PC-9 (cell line): Measurements from ENCODE around the gene SNRPA1.

Experiments
- EZH2 ChIP-seq: fragments of 200-600 bp; sonication (generic); IDR thresholded peaks from 2 replicates; pipeline ENCODE4 v1.8.0; 2017; ENCODE audit warnings: antibody characterized with exemption, low read depth
- TF ChIP-seq, protein P1 (sequence below): fragments of 200-600 bp; sonication (generic); conservative IDR thresholded peaks from 2 replicates; pipeline ENCODE4 v1.6.1; 2017; ENCODE audit warnings: mixed run types, antibody characterized with exemption, mild to moderate bottlenecking, moderate library complexity

DNA sequence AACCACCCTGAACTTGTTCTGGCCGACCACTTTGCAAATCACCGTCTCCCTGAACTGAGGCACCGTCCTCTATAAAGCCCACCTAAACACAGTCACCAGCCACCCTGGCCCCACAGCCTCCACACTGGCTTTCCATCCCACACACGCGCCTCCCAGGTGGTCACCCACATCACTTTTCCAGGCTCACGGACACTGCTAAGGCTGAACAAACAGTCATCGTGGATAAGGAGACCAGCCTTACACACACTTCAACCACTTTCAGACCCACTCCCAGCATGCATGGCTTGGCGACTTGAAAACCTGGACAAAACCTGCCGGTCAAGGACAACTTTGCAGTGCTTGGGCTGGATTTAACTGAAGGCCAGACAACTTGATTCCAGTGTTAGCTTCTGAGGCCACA is 51.6 kb downstream of the SNRPA1 start:
- TF ChIP-seq, protein P1, sequence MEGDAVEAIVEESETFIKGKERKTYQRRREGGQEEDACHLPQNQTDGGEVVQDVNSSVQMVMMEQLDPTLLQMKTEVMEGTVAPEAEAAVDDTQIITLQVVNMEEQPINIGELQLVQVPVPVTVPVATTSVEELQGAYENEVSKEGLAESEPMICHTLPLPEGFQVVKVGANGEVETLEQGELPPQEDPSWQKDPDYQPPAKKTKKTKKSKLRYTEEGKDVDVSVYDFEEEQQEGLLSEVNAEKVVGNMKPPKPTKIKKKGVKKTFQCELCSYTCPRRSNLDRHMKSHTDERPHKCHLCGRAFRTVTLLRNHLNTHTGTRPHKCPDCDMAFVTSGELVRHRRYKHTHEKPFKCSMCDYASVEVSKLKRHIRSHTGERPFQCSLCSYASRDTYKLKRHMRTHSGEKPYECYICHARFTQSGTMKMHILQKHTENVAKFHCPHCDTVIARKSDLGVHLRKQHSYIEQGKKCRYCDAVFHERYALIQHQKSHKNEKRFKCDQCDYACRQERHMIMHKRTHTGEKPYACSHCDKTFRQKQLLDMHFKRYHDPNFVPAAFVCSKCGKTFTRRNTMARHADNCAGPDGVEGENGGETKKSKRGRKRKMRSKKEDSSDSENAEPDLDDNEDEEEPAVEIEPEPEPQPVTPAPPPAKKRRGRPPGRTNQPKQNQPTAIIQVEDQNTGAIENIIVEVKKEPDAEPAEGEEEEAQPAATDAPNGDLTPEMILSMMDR = no peak
- no peak for TF ChIP-seq EZH2
